Gastrocnemius medialis (tissue), 4 donors: ENCODE measurements around the gene NAPB. TPM values are rescaled to one million over a fixed set of nuclear protein-coding genes. Genes with fewer than 3 reads are reported as not detected.

Source experiments
- ATAC-seq, 2 donors: fragments of 150-250 bp; one replicate each; pipeline ENCODE4 v1.9.1; 2016
- DNase-seq, 2 donors: peaks; one replicate each; pipeline ENCODE4 v3.0.0-alpha.2; 2019
- H3K27ac ChIP-seq, 4 donors: fragments of 200-600 bp; sonication (generic); 1 replicate in 1 of 4; 2 replicates in 3 of 4; pipeline ENCODE4 v1.5.1; 2016 to 2018; ENCODE audit warnings: mild to moderate bottlenecking in 2 of 4, moderate library complexity in 1 of 4
- H3K27me3 ChIP-seq, 3 donors: fragments of 200-600 bp; sonication (generic) in 2 of 3; 1 replicate in 1 of 3; 2 replicates in 2 of 3; pipeline versions ENCODE4 v1.5.1 to v1.6.0; 2016 to 2019; ENCODE audit warnings: mild to moderate bottlenecking in 1 of 3, moderate library complexity in 1 of 3
- H3K36me3 ChIP-seq, 2 donors: fragments of 200-600 bp; sonication (generic) in 1 of 2; one replicate each; pipeline ENCODE4 v1.5.1; 2017 to 2018
- H3K4me1 ChIP-seq, 2 donors: fragments of 200-600 bp; sonication (generic) in 1 of 2; one replicate each; pipeline ENCODE4 v1.5.1; 2016 to 2017; ENCODE audit warnings: mild to moderate bottlenecking in 2 of 2
- H3K4me3 ChIP-seq, 4 donors: fragments of 200-600 bp; sonication (generic) in 3 of 4; 1 replicate in 1 of 4; 2 replicates in 3 of 4; pipeline ENCODE4 v1.5.1; 2016 to 2019; ENCODE audit warnings: mild to moderate bottlenecking in 2 of 4
- H3K9me3 ChIP-seq, 3 donors: fragments of 200-600 bp; sonication (generic) in 2 of 3; 1 replicate in 1 of 3; 2 replicates in 2 of 3; pipeline ENCODE4 v1.5.1; 2016 to 2019
- CTCF ChIP-seq, 5 experiments: fragments of 450-650 bp in 3 of 5; fragments of 200-600 bp in 2 of 5; sonication (generic) in 2 of 5; IDR thresholded peaks in 4 of 5; conservative IDR thresholded peaks in 1 of 5; 1 replicate in 4 of 5; 2 replicates in 1 of 5; pipeline ENCODE4 v1.5.1; 2016 to 2019; ENCODE audit warnings: antibody characterized with exemption in 5 of 5, mild to moderate bottlenecking in 3 of 5, moderate library complexity in 3 of 5
- POLR2A ChIP-seq, 2 donors: fragments of 450-650 bp; IDR thresholded peaks; one replicate each; pipeline ENCODE4 v1.6.1; 2017; ENCODE audit warnings: antibody characterized with exemption in 2 of 2, mild to moderate bottlenecking in 2 of 2, moderate library complexity in 2 of 2
- in situ Hi-C, 4 donors: fragments of 200-750 bp; cut with MboI; loops; one replicate each; pipeline versions ENCODE4 v1.15.0 to v1.8.0; 2017; ENCODE audit warnings: low sequenced_read_pairs in 4 of 4
- intact Hi-C: fragments of 100-400 bp; cut with DNase I; formaldehyde crosslinking; loops from one replicate; pipeline ENCODE4 v1.15.1; 2023; ENCODE audit warnings: low total_unique reads
- total RNA-seq, 4 donors: library from RNA; depleted of rRNA; stranded (reverse); fragments of >200 nt; gene quantifications; one replicate each; pipeline versions ENCODE4 v1.1.0 to v1.2.3, GENCODE V29; 2016

NAPB gene
- total RNA-seq, 4 donors from 2014 or later = 3.2 to 8.3 (median 3.8) TPM

- in situ Hi-C loops (loop anchor here in 1 of 4 donors (25.0 kb wide), 1 partner anchor 192 kb away; the partner anchor contains the start of gene CST9), intact Hi-C loops (loop anchor here (1.0 to 10.0 kb wide), 3 partner anchors 70 to 365 kb away; partner anchors contain the start of genes CST3 and NXT1)
- H3K4me1 ChIP-seq = peaks cover 27 to 30% of the 10 kb centered on the region in 2 donors
- no peaks in the 10 kb centered on the region for H3K36me3 ChIP-seq
- peak overlapping the region; percentile 97 to 99 (median 98) for H3K27ac ChIP-seq
- TF ChIP-seq CTCF (IDR thresholded peaks at IDR 0.05 in 4 of 5, conservative IDR thresholded peaks at IDR 0.05 in 1 of 5) (no peak), POLR2A (IDR thresholded peaks at IDR 0.05) (no peak)
- DNase-seq (peak in 1 of 2 donors; percentile 49), ATAC-seq (peak; percentile 57 to 60)
- peak overlapping the region; percentile 83 to 100 (median 96) for H3K4me3 ChIP-seq
- no peaks in the 10 kb centered on the region for H3K27me3 ChIP-seq
- no peaks in the 10 kb centered on the region for H3K9me3 ChIP-seq
These were observed 1.0 kb downstream of the NAPB start for GRCh38 chr20:23419995-23420901.

GRCh38 chr20:23419657-23419994 is 1.7 kb downstream of the NAPB start:
- peaks cover 30% of the 10 kb centered on the region in 2 donors for H3K4me1 ChIP-seq
- H3K27me3 ChIP-seq = no peaks in the 10 kb centered on the region
- ATAC-seq = no peak
- peak overlapping the region; percentile 97 to 99 (median 98) for H3K27ac ChIP-seq
- intact Hi-C loops (no loop called here), in situ Hi-C loops (loop anchor here in 1 of 4 donors (25.0 kb wide), 1 partner anchor 193 kb away; the partner anchor contains the start of gene CST9)
- no peak for TF ChIP-seq POLR2A (IDR thresholded peaks at IDR 0.05)
- no peak for TF ChIP-seq CTCF (IDR thresholded peaks at IDR 0.05 in 4 of 5, conservative IDR thresholded peaks at IDR 0.05 in 1 of 5)
- no peaks in the 10 kb centered on the region for H3K36me3 ChIP-seq
- H3K4me3 ChIP-seq = peak overlapping the region; percentile 83 to 100 (median 96)
- H3K9me3 ChIP-seq = no peaks in the 10 kb centered on the region
- no peak for DNase-seq

GRCh38 chr20:23417861-23418260 is 3.4 kb downstream of the NAPB start:
- no peak for TF ChIP-seq POLR2A (IDR thresholded peaks at IDR 0.05)
- TF ChIP-seq CTCF (IDR thresholded peaks at IDR 0.05 in 4 of 5, conservative IDR thresholded peaks at IDR 0.05 in 1 of 5) = no peak
- in situ Hi-C loops = loop anchor here in 1 of 4 donors (25.0 kb wide), 1 partner anchor 194 kb away; the partner anchor contains the start of gene CST9
- H3K36me3 ChIP-seq = no peaks in the 10 kb centered on the region
- DNase-seq (no peak), ATAC-seq (no peak)
- peaks cover 40 to 45% of the 10 kb centered on the region in 2 donors for H3K4me1 ChIP-seq
- no peak overlapping the region for H3K4me3 ChIP-seq
- peak overlapping the region in 2 of 4 donors; percentile 97 to 99 for H3K27ac ChIP-seq
- intact Hi-C loops = no loop called here
- H3K27me3 ChIP-seq = no peaks in the 10 kb centered on the region
- H3K9me3 ChIP-seq = no peaks in the 10 kb centered on the region

GRCh38 chr20:23415959-23416583 is 5.2 kb downstream of the NAPB start:
- DNase-seq (no peak), ATAC-seq (no peak)
- H3K4me3 ChIP-seq = no peak overlapping the region
- H3K36me3 ChIP-seq = no peaks in the 10 kb centered on the region
- H3K9me3 ChIP-seq = no peaks in the 10 kb centered on the region
- in situ Hi-C loops (loop anchor here in 1 of 4 donors (25.0 kb wide), 1 partner anchor 196 kb away; the partner anchor contains the start of gene CST9), intact Hi-C loops (no loop called here)
- TF ChIP-seq CTCF (IDR thresholded peaks at IDR 0.05 in 4 of 5, conservative IDR thresholded peaks at IDR 0.05 in 1 of 5) (no peak), POLR2A (IDR thresholded peaks at IDR 0.05) (no peak)
- H3K4me1 ChIP-seq = peaks cover 54 to 59% of the 10 kb centered on the region in 2 donors
- H3K27ac ChIP-seq = peak overlapping the region in 2 of 4 donors; percentile 97 to 99
- no peaks in the 10 kb centered on the region for H3K27me3 ChIP-seq
